Right hindlimb (tissue), 1 donor: ENCODE measurements around the gene SCFD1.
"Not testable (repeated sequence)": the region's sequence is repeated elsewhere in the genome, so short reads cannot be mapped to it uniquely, and the experiment has no call there.

Experiments
- DNase-seq: peaks from one replicate; pipeline ENCODE4 v3.0.0-alpha.2; 2018

Gene SCFD1

DNA sequence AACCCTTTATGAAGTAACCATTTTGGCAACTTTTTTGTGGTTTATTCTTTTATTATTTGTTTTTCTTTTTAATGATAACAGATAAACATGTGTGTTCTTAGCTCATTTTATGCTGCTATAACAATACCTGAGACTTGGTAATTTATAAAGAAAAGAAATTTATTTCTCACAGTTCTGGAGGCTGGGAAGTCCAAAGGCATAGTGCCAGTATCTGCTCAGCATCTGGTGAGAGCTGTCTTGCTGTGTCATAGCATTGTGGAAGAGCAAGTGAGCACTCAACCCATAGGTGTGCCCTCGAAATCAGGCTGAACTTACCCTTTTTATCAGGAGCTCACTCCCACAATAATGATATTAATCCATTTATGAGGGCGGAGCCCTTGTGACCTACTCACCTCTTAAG lies 8.0 kb upstream of the SCFD1 start:
- no peak for DNase-seq

DNA sequence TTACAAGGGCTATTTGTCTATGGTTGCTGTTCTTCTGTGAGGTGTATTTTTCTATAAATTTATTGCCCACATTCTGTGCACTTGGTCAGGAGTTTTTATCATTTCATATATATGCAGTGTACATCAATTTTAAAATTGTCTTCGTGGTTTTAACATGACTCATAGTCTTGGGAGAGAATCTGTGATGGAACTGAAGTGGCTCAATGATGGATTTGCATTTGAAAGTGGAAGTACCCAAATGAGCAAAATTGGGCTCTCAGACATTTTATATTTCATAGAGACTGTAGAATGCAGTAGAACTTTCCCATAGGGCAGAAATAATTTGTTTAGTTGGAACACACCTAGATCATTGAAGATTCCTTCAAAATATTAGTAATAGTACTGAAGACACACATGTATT lies 1.9 kb upstream of the SCFD1 start:
- DNase-seq = no peak

DNA sequence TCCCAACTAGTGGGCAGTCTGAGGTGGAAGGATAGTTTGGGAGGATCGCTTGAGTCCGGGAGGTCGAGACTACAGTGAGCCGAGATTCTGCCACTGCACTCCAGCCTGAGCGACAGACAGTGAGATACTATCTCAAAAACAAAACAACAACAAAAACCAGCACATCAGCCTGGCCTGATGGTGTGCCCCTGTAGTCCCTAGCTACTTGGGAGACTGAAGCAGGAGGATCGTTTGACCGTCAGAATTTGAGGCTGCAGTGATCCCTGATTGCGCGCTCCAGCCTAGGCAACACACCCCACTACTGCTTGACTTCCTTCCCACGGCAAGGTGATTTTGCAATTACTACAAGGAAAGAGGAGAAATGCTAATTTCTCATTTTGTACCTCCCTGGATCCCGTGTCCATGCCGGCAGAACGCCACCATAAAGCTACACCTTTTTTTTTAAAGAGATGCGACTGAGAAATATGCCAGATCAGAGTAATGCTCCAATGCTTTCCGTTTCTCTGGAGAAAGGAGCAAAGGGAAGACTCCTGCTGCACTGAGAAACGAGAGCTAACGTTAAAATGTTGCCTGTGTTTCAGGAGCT lies 672 bp upstream of the SCFD1 start:
- no peak for DNase-seq

DNA sequence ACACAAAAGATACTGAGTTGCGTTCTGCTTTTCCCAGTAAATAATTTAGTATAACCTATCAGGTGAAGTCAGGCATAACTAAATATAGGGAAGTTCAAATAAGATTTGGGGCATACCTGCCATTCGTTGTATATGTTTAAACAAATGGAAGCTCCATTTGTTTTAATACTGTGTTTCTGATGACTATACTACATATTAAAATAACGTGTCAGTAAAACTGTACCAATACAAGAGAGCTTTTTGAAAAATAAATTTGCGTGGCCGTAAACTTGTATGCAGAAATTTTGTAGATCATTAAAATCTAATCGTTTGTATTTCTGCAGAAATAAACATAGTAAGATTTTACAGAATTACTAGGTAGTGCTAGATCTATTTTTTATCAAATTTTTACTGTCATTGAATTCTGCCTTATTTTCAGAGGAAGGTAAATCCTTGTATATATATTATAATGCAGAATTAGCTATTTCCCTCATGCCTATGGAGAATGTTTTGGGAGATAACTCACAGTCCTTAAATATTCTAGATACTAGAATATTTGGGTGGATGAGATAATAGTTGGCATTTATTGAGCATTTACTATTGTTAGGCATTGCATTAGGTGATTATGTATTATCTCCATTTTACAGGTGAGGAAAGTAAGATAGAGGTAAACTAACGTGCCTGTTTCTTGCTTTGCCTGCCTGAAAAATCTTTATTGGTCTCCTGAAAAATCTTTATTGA lies 1.5 kb downstream of the SCFD1 start:
- DNase-seq = no peak

DNA sequence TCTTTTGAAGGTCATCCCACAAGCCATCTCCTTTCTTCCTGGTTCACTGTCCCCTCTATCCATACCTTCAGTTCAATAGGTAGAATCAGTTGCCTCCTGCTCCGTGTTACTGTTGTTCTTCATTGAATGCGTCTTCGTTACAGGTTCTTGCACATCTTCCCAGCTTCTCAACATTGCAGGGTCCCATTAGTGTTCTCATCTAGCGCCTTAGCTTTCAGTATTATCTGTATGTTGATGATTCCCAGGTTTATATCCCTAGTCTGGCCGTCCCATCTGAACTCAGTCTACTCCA lies 2.0 kb downstream of the SCFD1 start:
- DNase-seq = no peak

DNA sequence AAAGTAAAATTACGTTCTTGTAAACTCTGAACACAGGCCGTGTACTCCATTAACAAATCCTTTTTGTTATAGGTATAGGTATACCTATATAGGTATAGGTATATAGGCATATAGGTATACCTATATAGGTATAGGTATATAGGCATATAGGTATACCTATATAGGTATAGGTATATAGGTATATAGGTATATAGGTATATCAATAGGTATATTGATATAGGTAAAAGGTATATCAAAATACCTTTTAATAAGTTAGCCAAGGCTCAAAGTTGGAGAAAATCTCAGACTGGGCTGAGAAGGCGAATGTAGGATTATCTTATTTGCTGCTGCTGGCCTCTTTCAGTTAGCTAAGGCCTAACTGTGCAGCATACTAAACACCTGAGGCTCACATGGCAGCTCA lies 3.4 kb downstream of the SCFD1 start:
- DNase-seq = no peak

DNA sequence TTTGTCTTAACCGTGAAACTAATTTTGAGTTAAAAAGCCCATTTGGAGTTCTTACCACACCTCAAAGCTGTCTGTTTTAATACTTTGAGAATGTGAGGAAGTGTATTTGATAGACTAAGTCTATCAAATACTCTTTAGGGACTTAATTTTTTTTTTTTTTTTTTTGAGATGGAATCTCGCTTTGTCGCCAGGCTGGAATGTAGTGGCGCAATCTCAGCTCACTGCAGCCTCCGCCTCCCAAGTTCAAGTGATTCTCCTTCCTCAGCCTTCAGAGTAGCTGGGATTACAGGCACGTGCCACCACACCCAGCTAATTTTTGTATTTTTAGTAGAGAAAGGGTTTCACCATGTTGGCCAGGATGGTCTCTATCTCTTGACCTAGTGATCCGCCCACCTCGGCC lies 7.3 kb downstream of the SCFD1 start:
- DNase-seq = not testable (repeated sequence)

DNA sequence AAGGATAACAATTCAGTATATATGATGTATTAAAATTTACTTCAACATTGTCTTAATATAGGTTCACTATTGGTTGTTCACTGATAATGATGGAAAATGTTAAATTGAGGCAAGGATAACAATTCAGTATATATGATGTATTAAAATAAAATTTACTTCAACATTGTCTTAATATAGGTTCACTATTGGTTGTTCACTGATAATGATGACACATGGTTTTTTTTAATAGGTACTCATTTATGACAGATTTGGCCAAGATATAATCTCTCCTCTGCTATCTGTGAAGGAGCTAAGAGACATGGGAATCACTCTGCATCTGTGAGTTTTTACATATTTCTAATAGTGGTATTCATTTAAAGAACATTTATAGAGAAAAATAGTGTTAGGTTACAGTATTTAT lies 8.1 kb downstream of the SCFD1 start:
- DNase-seq = no peak

DNA sequence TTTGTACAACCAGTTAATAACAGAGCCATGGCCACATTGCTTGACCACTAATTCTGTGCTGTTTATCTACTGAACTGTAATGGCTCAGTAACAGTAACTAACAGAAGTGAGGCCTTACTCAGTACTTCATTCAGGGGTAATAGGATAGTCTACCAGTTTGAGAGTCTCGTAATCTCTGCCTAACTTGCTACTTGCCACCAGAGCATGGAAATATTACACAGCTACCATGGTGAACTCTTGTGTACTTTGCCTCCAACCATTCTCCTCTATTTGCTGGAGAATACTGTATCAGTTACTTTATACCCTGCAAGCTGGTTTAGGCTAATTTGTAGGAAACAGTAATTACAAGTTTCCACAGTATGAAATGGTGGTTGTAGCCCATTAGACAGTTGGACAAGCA lies 10.6 kb downstream of the SCFD1 start:
- no peak for DNase-seq

DNA sequence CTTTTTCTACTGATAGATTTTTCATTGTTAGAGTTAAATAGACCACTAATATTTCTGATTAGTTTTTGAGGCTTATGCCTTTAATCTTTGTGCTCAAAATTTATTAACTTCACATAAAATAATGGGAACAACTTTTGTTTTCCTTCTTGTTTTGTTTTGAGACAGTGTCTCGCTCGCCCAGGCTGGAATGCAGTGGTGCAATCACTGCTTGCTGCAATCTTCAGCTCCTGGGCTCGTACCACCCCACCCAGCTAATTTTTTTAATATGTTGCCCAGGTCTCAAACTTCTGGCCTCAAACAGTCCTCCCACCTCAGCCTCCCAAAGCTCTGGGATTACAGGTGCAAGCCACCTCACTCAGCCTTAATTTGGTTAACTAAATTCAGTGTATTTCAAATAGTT lies 16.8 kb downstream of the SCFD1 start:
- DNase-seq = no peak

DNA sequence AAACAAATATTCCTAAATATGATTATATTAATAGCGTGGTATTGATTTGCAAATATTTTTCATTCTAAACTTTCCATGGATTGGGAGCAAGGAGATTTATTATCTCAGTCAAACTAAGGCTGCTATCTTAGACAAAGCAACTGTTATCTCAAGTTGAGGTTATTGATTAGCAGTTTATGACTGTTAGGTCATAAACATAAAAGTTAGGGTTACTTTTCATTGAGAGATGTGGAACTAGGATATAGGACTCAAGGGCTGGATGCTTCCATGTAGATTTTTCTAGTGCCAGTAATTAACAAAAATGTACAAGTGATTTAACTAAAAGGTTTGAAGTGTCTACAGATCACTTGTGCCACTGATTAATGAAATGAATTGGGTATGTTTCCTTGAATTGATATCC lies 19.1 kb downstream of the SCFD1 start:
- DNase-seq = no peak

DNA sequence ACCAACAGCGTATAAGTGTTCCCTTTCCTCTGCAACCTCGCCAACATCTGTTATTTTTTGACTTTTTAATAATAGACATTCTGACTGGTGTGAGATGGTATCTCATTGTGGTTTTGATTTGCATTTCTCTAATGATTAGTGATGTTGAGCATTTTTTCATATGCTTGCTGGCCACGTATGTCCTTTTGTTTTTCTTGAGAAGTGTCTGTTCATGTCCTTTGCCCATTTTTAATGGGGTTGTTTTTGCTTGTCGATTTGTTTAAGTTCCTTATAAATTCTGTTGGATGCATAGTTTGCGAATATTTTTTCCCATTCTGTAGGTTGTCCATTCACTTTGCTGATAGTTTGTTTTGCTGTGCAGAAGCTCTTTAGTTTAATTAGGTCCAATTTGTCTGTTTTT lies 22.3 kb downstream of the SCFD1 start:
- not testable (repeated sequence) for DNase-seq

DNA sequence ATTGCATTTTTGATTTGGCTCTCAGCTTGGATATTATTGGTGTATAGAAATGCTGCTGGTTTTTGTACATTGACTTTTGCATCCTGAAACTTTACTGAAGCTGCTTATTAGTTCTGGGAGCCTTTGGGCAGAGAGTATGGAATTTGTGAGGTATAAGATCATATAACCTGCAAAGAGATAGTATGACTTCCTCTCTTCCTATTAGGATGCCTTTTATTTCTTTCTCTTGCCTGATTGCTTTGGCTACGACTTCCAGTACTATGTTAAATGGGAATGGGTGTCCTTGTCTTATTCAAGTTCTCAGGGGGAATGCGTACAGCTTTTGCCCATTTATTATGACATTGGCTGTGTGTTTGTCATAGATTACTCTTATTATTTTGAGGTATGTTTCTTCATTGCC lies 23.5 kb downstream of the SCFD1 start:
- DNase-seq = no peak

DNA sequence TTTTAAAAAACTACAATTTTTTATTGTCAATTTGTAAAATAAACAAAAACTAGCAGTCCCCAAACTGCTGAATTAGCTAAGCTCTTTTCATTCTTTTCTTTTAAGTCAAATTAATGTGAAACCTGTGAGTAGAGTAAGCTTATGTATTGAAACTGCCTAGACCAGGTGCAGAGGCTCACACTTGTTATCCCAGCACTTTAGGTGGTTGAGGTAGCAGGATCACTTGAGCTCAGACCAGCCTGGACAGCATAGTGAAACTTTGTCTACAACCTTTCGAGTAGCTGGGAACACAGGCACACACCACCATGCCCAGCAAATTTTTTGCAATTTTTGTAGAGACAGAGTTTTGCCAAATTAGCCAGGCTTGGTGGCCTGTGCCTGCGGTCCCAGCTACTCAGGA lies 26.4 kb downstream of the SCFD1 start:
- DNase-seq = no peak

DNA sequence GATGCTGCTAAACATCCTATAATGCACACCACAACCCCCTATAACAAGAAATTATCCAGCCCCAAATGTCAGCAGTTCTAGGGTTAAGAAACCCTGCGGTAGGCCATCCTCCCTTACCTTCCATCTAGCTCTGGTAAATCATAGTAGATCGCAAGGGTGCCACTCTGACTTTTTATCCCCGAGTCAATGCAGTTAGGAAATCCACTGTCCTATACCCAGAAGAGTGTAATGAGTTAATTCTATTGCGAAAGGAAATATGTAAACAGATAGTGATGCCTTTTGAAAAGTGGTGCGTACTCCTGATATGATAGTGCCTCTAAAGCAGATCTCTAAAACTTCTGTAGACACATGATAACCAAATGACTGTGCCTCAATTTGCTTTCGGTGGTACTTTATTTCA lies 29.8 kb downstream of the SCFD1 start:
- DNase-seq = no peak

DNA sequence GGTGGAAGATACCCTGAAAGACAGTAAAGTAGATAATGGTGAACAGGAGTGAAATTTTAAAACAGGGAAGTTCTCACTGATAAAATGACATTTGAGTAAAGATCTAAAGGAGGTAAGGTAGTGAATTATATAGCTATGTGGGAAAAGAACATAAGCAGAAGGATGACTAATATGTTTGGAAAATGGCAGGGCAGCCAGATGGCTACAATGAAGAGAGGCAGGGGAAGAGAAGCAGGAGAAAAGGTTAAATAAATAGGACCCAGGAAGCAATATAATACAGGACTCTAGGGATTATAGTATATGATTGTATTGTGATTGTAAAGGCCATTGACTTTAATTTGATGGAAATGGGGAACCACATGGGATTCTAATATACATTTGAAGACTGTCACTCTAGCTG lies 33.0 kb downstream of the SCFD1 start:
- DNase-seq = no peak

DNA sequence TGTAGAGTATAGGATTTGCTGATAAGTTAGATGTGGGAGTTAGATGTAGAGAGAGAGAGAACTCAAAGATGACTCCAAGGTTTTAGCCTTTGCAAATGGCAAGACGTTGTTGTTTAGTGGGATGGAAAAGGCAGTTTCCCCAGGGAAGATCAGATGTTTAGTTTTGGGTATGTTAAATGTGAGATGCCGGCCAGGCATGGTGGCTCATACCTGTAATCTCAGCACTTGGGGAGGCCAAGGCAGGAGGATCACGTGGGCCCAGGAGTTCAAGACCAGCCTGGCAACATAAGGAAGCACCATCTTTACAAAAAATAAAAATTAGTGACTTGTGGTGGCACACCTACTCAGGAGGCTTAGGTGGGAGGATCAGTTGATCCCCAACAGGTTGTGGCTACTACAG lies 33.5 kb downstream of the SCFD1 start:
- no peak for DNase-seq

DNA sequence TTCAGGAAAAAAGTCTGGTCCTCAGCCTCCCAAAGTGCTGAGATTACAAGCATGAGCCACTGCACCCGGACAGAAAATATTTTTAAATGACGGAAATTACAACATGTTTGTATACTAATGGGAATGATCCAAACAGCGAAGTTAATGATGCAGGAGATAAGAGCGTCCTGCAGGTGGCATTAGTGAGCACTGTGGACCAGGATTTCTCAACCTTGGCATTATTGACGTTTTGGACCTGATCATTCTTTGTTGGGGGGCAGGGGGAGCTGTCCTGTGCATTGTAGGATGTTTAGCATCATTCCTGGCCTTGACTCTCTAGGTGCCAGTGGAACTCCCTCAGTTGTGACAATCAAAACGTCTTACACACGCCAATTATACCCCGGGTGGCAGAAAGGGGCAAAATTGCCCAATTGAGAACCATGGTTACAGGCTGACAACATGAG lies 34.1 kb downstream of the SCFD1 start:
- DNase-seq = peak; percentile 26

DNA sequence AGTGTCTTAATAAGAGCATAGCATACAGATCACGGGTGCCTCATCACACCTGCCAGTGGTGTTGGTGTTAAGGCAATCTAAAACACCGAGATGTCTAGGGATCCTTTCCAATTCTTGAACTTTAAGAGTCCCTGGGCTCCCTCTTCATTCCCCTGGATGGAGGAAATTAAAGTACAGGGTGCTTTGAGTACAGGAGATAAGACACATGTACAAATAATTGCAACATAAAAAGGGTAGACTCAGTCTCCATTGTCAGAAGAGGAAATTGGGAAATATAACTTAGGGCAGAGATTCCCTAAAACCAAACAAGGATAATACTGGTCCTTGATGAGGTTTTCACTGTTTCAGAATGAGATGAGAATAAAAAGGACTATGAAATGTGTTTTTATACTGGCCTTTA lies 34.9 kb downstream of the SCFD1 start:
- DNase-seq = no peak

DNA sequence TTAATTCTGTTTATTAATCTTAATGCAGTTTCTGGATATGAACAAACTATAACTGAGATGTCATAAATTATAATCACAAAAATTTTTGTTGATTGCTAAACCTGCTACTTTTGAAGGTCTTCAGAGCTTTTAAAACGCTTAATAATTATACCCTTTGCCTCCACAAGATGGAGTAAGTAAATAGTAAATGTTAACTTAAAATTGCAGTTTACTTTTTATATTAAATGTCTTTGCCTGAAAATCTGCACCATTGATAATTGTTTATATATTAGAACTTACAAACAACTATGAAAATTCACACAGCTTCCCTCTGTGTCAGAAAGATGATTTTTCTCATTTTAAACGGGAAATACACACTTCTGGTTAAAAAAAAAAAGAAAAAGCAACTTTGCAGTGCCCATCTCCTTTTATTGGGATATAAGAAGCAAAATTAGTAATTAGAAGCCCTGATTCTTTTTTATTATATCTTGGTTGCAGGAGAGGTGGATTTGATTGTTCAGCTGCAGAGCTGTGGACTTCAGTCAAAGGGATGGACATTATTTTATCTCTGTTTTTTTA lies 35.6 kb downstream of the SCFD1 start:
- DNase-seq = no peak

DNA sequence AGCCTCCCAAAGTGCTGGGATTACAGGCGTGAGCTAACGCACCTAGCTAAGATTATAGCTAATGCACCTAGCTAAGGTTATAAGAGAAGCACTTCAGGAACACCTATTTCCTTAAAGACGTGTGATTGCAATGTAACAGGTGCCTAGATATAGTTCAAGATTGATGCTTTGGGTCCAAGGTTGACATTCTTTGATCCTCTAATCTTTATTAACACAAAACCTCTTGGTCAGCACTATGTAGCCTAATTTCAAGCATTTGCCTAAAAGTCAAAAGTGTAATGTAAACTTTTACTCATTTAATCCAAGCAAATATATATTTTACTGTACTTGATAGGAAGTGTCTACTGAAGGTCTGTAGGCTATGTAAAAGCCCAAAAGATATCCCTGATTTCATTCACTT lies 36.5 kb downstream of the SCFD1 start:
- DNase-seq = no peak

DNA sequence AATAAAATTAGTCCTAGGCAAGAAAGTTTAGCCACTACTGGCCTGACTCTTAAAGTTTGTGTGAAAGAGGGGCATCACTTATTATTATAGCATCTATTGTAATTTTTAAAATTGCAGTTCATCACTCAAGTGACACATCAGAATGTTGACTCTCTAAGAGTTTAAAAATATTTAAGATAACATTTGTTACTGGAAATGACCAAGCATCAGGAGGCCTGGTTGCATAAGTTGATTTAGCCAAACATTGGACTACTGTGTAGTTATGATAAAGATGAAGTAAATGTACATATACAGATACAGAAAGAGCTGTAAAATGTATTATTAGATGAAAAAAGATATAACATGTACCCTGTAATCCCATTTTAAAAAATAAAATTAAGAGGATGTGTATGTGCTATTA lies 47.5 kb downstream of the SCFD1 start:
- no peak for DNase-seq

DNA sequence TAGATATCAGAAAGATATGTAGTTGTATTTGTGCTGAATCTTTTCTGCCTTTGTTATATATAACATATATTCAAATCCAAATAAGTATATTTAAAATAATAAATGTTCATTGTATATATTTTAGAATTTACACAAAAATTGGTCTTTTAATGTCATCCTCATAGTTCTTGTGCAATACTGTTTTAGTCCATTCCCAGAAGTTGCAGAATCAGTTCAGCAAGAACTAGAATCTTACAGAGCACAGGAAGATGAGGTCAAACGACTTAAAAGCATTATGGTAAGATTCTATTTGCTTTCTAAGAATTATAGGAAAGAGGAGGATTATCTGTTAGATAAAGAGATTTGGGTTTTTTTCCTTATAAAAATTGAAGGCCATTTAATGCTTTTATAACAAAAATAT lies 51.0 kb downstream of the SCFD1 start:
- DNase-seq = no peak

DNA sequence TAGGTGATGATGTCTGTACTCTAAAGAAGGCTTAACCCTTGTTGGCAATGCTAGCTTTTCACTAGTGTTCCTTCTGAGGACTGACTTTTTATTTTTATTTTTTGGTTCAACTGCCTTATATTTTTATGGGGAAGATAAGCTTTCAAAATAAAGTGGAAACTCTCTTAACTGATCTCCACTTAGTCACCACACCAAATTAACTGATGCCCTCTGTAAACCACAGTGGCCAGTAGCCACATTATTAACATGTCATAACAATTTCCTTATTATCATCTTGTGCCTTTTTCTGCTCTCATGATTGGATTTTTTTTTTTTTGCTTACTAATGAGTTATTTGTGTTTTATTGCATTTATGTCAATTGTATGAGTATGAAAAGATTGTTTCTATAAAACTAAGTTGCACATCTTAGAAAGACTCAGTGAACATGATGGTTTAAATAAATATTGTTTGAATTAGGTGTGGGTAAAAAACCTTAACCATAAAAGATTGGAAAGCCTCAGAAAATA lies 56.9 kb downstream of the SCFD1 start:
- DNase-seq = no peak

DNA sequence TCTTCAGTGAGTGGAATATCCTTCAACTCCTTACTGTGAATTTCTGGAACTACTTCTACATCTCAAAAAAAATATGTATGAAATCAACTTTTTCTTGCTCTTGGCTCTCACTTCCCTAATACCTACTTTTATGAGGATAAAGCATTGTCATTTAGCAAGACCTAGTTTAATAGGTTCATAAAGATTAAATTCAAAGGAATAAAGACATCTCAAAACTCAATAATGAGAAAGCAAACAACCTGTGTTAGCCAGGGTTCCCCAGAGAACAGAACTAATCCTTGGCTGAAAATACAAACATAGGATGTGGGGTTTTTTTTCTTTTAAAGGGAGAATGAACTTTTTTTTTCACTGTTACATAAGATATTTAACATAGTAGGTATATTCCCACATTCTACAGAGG lies 57.9 kb downstream of the SCFD1 start:
- no peak for DNase-seq
